Smooth muscle cell (in vitro differentiated cells): ENCODE data around the gene MRPL17. TPM values are rescaled to one million over a fixed set of nuclear protein-coding genes. Genes with fewer than 3 reads are reported as not detected.

Source experiments
- DNase-seq: peaks from one replicate; lab custom pipeline; 2025; ENCODE audit not compliant: unreplicated experiment; lab: John Stamatoyannopoulos, UW
- H2AFZ ChIP-seq: fragments of 200-600 bp; sonication (generic); 2 replicates; pipeline ENCODE4 v1.6.0; 2016; ENCODE audit warnings: antibody characterized with exemption, low read depth, mild to moderate bottlenecking
- H3F3A ChIP-seq: fragments of 200-600 bp; sonication (generic); 2 replicates; pipeline ENCODE4 v1.6.0; 2017; ENCODE audit warnings: antibody characterized with exemption, low read depth
- H3K27ac ChIP-seq: fragments of 200-600 bp; sonication (generic); 2 replicates; pipeline ENCODE4 v1.5.1; 2016; ENCODE audit warnings: low read depth, mild to moderate bottlenecking
- H3K27me3 ChIP-seq: fragments of 200-600 bp; sonication (generic); 2 replicates; pipeline ENCODE4 v1.6.1; 2016; ENCODE audit warnings: low read depth, mild to moderate bottlenecking
- H3K36me3 ChIP-seq: fragments of 200-600 bp; sonication (generic); 2 replicates; pipeline ENCODE4 v1.5.1; 2016; ENCODE audit warnings: low read depth
- H3K4me1 ChIP-seq: fragments of 200-600 bp; sonication (generic); 2 replicates; pipeline ENCODE4 v1.5.1; 2016; ENCODE audit warnings: low read depth
- H3K4me2 ChIP-seq: fragments of 200-600 bp; sonication (generic); 2 replicates; pipeline ENCODE4 v1.6.0; 2016; ENCODE audit warnings: mild to moderate bottlenecking
- H3K4me3 ChIP-seq: fragments of 200-600 bp; sonication (generic); 2 replicates; pipeline ENCODE4 v1.5.1; 2016; ENCODE audit warnings: mild to moderate bottlenecking
- H3K79me2 ChIP-seq: fragments of 200-600 bp; sonication (generic); 2 replicates; pipeline ENCODE4 v1.6.0; 2016; ENCODE audit warnings: low read depth, mild to moderate bottlenecking
- H3K9ac ChIP-seq: fragments of 200-600 bp; sonication (generic); 2 replicates; pipeline ENCODE4 v1.6.0; 2016; ENCODE audit warnings: low read depth
- H3K9me3 ChIP-seq: fragments of 200-600 bp; sonication (generic); replicated peaks from 2 replicates; pipeline ENCODE4 v1.5.1; 2016; ENCODE audit warnings: low read depth
- H4K20me1 ChIP-seq: fragments of 200-600 bp; sonication (generic); 2 replicates; pipeline ENCODE4 v1.6.0; 2016; ENCODE audit warnings: low read depth
- CTCF ChIP-seq: fragments of 200-600 bp; sonication (generic); IDR thresholded peaks from 2 replicates; pipeline ENCODE4 v1.5.1; 2017; ENCODE audit warnings: borderline replicate concordance, mild to moderate bottlenecking, antibody characterized with exemption; ENCODE audit not compliant: insufficient read depth, poor library complexity, severe bottlenecking
- WGBS: methylation state at CpG from one replicate; pipeline ENCODE4 v1.1.7; 2016; ENCODE audit warnings: low lambda C conversion rate; 5-methylcytosine and 5-hydroxymethylcytosine counted together
- polyA plus RNA-seq: library from polyadenylated mRNA; unstranded; fragments of >200 nt; fragmentation: Nextera tagmentation; extraction: Ambion mirVana; gene quantifications from 2 replicates; pipeline ENCODE4 v1.2.1, GENCODE V29; 2016
- total RNA-seq: library from RNA; depleted of rRNA; stranded (reverse); fragments of >200 nt; gene quantifications from 2 replicates; pipeline ENCODE4 v1.2.3, GENCODE V29; 2014

The MRPL17 gene
- total and polyA plus RNA-seq, 2 experiments from 2014 or later: 77.4 to 132 TPM

GRCh38 chr11:6653097-6653496 is 30.0 kb downstream of the MRPL17 start:
- no peak overlapping the region for H2AFZ ChIP-seq
- H3K27me3 ChIP-seq: no peaks in the 10 kb centered on the region
- no peak overlapping the region for H3K9ac ChIP-seq
- peaks cover 4% of the 10 kb centered on the region for H3F3A ChIP-seq
- H3K27ac ChIP-seq: no peak overlapping the region
- H3K36me3 ChIP-seq: no peaks in the 10 kb centered on the region
- peaks cover 6% of the 10 kb centered on the region for H3K4me1 ChIP-seq
- TF ChIP-seq CTCF: no peak
- H4K20me1 ChIP-seq: peaks cover 36% of the 10 kb centered on the region
- 75% methylated on average over 1 of the region's 1 CpG for WGBS
- H3K79me2 ChIP-seq: peaks cover 27% of the 10 kb centered on the region
- DNase-seq: no peak
- no peak overlapping the region for H3K4me2 ChIP-seq
- no peaks in the 10 kb centered on the region for H3K9me3 ChIP-seq
- H3K4me3 ChIP-seq: no peak overlapping the region

GRCh38 chr11:6652182-6652581 is 31.0 kb downstream of the MRPL17 start:
- Histone ChIP-seq H3K9me3 (no peaks in the 10 kb centered on the region), H4K20me1 (peaks cover 36% of the 10 kb centered on the region), H3K27me3 (no peaks in the 10 kb centered on the region), H3K4me2 (no peak overlapping the region), H3K36me3 (no peaks in the 10 kb centered on the region), H3K9ac (no peak overlapping the region), H2AFZ (no peak overlapping the region), H3K4me3 (no peak overlapping the region), H3F3A (peaks cover 9% of the 10 kb centered on the region), H3K4me1 (peaks cover 10% of the 10 kb centered on the region), H3K27ac (no peak overlapping the region), H3K79me2 (peaks cover 27% of the 10 kb centered on the region)
- DNase-seq: no peak
- WGBS: 69% methylated on average over 3 of the region's 3 CpGs
- TF ChIP-seq CTCF: no peak

- no peak for DNase-seq
- Histone ChIP-seq H4K20me1 (peaks cover 36% of the 10 kb centered on the region), H3K9ac (no peak overlapping the region), H3K27me3 (no peaks in the 10 kb centered on the region), H3K79me2 (peaks cover 27% of the 10 kb centered on the region), H3K36me3 (no peaks in the 10 kb centered on the region), H3F3A (peaks cover 9% of the 10 kb centered on the region), H3K4me3 (no peak overlapping the region), H3K27ac (no peak overlapping the region), H3K4me1 (peaks cover 11% of the 10 kb centered on the region), H3K4me2 (no peak overlapping the region), H3K9me3 (no peaks in the 10 kb centered on the region), H2AFZ (no peak overlapping the region)
- TF ChIP-seq CTCF: no peak
- 40% methylated on average over 6 of the region's 6 CpGs for WGBS
Observed at GRCh38 chr11:6650980-6651379, 32.2 kb downstream of the MRPL17 start.

- Histone ChIP-seq H4K20me1 (peaks cover 45% of the 10 kb centered on the region), H3K4me2 (no peak overlapping the region), H3K9ac (no peak overlapping the region), H3K27ac (no peak overlapping the region), H2AFZ (no peak overlapping the region), H3K27me3 (no peaks in the 10 kb centered on the region), H3F3A (peaks cover 9% of the 10 kb centered on the region), H3K4me3 (no peak overlapping the region), H3K36me3 (no peaks in the 10 kb centered on the region), H3K9me3 (no peaks in the 10 kb centered on the region), H3K4me1 (peaks cover 11% of the 10 kb centered on the region), H3K79me2 (peaks cover 35% of the 10 kb centered on the region)
- DNase-seq: no peak
- no peak for TF ChIP-seq CTCF
Observed at GRCh38 chr11:6650104-6650503, 33.0 kb downstream of the MRPL17 start.
